Neuron (in vitro differentiated cells): ENCODE results near the gene ECE2.

ENCODE experiments used
- H2AFZ ChIP-seq: one replicate; pipeline ENCODE4 v1.6.1; 2013; ENCODE audit warnings: low read depth, mild to moderate bottlenecking, inconsistent platforms, low read length, moderate library complexity
- H3K27me3 ChIP-seq: one replicate; pipeline ENCODE4 v1.6.1; 2013; ENCODE audit warnings: low read length; ENCODE audit not compliant: insufficient read depth
- H3K36me3 ChIP-seq: one replicate; pipeline ENCODE4 v1.6.1; 2013; ENCODE audit warnings: low read length; ENCODE audit not compliant: insufficient read depth
- H3K4me1 ChIP-seq: one replicate; pipeline ENCODE4 v1.6.1; 2013; ENCODE audit warnings: low read length; ENCODE audit not compliant: insufficient read depth
- H3K4me3 ChIP-seq: 2 replicates; pipeline ENCODE4 v1.5.1; 2013; ENCODE audit warnings: mild to moderate bottlenecking, low read length, moderate library complexity
- H3K9me3 ChIP-seq: one replicate; pipeline ENCODE4 v1.6.1; 2013; ENCODE audit warnings: low read length

The ECE2 gene

DNA sequence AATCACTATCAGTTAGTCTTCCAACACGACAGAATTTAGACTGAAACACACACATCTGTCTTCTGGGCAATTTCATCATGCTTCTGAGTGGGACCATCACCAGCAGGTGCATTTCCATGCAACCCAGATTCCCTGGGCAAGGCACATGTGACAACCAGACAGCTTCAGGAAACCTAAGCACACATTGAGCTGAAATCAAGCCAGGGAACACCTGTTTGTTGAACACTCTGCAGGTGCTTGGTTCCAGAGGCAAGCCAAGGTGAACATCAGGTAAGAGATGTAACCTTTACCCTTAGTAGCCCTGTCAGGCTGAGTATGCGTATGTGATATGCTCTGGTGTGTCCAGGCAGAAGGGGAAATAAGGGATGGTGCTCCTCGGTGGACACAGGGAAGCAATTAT, 19.9 kb downstream of the ECE2 start:
- Histone ChIP-seq H3K36me3 (peaks cover 7% of the 10 kb centered on the region), H3K4me3 (no peak overlapping the region), H3K4me1 (peaks cover 12% of the 10 kb centered on the region), H3K9me3 (no peaks in the 10 kb centered on the region), H2AFZ (no peak overlapping the region), H3K27me3 (peaks cover 30% of the 10 kb centered on the region)

DNA sequence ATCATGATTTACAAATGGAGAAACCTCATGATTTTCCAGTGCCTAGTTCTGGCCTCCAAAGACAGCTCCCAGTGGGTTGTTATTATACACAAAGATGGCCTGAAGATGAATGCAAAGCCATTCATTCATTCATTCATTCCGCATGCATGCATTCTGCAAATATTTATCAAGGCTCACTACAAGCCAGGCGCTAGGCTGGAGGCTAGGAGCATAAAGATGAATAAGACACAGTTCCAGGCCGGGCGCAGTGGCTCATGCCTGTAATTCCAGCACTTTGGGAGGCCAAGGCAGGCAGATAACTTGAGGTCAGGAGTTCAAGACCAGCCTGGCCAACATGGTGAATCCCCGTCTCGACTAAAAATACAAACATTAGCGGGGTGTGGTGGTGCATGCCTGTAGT, 20.8 kb downstream of the ECE2 start:
- Histone ChIP-seq H3K9me3 (no peaks in the 10 kb centered on the region), H3K4me3 (no peak overlapping the region)

DNA sequence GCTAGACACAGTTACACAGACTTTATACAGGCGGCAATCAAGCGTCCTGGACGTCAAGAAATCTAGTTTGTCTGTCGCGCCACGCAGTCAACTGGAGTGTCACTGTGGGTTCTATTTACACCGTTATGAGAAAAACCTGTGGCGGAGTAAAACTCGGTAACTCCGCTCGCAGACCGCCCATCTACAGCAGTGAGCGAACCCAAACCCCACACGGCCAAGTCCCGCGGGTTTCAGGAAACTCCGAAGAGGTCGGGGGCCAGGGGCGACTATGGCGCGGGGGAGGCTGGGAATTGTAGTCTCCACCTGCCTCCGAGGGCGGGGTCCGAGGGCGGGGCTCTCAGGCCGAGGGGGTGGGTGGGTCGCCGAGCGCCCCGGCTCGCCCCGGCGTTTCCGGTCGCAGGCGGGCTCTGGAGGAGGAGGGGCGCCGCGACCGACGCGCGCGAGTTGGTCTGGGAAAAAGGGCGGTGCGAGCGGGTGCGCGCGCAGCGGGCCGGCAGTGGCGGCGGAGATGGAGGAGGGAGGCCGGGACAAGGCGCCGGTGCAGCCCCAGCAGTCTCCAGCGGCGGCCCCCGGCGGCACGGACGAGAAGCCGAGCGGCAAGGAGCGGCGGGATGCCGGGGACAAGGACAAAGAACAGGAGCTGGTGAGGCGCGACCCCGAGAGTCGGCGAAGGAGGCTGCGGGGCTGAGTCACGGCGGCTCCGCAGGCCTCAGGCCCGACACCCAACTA, 23.1 kb downstream of the ECE2 start, which contains the start of gene PSMD2:
Gene PSMD2 (plus strand): TSS at position 483 of the 729 bp plus-strand sequence. CDS start 26 bp downstream, at position 509.
- Histone ChIP-seq H3K27me3 (peaks cover 7% of the 10 kb centered on the region), H3K36me3 (peaks cover 36% of the 10 kb centered on the region), H2AFZ (peak within 1 kb of the TSS; percentile 99), H3K9me3 (no peaks in the 10 kb centered on the region), H3K4me3 (peak within 1 kb of the TSS; percentile 93), H3K4me1 (peaks cover 12% of the 10 kb centered on the region)

More for the DNA sequence above, 20.8 kb downstream of the ECE2 start:
- Histone ChIP-seq H3K4me1 (peaks cover 12% of the 10 kb centered on the region), H2AFZ (no peak overlapping the region), H3K27me3 (peaks cover 25% of the 10 kb centered on the region), H3K36me3 (peaks cover 13% of the 10 kb centered on the region)

DNA sequence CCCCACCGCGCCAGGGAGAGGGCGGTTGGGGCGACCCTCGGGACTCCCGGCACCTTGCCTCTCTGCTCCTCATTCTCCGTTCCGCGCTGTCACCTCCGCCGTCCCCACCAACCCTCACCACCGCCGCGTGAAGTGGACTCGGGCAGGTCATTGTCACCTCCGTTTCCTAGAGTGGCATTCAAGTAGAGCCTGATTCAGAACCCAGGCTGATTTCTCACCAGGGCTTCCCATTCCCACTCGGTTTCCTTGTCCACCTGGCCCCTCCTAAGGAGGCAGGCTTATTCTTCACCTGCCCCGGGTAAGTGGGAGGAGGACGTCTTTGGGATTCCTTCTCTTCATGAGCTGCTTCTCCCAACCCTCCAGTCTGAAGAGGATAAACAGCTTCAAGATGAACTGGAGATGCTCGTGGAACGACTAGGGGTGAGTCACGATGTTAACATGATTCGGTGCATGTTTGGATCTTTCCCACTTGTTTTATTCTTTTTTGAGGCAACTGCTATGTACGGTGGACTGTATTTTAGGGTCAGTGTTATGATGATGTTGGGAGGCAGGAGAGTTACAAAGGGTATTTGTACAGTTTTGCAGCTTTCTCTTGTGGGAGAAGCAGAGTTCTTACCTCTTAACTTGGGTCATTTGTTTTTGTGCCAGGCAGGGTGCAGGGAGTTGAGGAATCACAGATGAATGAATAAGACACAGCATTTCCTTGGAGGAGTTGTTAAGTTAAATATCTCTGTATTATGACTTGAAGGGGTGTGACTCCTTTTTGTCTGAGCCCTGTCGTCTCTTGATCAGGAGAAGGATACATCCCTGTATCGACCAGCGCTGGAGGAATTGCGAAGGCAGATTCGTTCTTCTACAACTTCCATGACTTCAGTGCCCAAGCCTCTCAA, 23.9 kb downstream of the ECE2 start:
- peak overlapping the region; percentile 50 for H2AFZ ChIP-seq
- H3K4me1 ChIP-seq: peaks cover 12% of the 10 kb centered on the region
- H3K27me3 ChIP-seq: peaks cover 4% of the 10 kb centered on the region
- H3K4me3 ChIP-seq: peak overlapping the region; percentile 76
- peaks cover 44% of the 10 kb centered on the region for H3K36me3 ChIP-seq
- H3K9me3 ChIP-seq: no peaks in the 10 kb centered on the region

DNA sequence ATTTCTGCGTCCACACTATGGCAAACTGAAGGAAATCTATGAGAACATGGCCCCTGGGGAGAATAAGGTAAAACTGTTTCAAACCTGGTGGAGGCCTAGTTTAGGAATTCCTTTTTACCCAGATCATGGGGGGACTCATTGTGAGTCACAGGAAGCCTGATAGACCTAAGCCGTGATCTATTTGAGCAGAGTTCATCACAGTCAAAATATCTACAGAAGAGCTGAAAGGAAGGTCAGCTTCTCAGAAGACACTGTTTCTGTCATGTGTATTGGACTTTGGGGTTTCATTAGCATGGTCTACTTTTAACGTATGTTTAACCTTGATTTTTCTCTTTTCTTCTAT, 24.5 kb downstream of the ECE2 start:
- Histone ChIP-seq H3K4me3 (peak overlapping the region; percentile 76), H3K4me1 (peaks cover 12% of the 10 kb centered on the region), H3K27me3 (no peaks in the 10 kb centered on the region), H3K9me3 (no peaks in the 10 kb centered on the region), H3K36me3 (peaks cover 49% of the 10 kb centered on the region), H2AFZ (no peak overlapping the region)

DNA sequence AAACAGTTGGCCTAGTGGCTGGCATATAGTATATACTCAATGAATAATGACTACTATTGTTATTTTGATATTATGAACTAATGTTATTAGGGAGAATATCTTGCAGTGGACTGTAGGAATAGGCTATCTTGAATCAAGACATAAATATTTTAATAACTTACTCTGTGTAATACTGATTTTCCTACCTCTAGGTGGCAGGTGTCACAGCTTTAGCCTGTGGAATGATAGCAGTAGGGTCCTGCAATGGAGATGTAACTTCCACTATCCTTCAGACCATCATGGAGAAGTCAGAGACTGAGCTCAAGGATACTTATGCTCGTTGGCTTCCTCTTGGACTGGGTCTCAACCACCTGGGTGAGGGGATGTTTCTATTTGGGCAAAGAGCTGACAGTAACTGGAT, 29.8 kb downstream of the ECE2 start:
- H2AFZ ChIP-seq: no peak overlapping the region
- peaks cover 2% of the 10 kb centered on the region for H3K4me1 ChIP-seq
- H3K9me3 ChIP-seq: no peaks in the 10 kb centered on the region
- H3K27me3 ChIP-seq: no peaks in the 10 kb centered on the region
- peaks cover 85% of the 10 kb centered on the region for H3K36me3 ChIP-seq
- no peak overlapping the region for H3K4me3 ChIP-seq

DNA sequence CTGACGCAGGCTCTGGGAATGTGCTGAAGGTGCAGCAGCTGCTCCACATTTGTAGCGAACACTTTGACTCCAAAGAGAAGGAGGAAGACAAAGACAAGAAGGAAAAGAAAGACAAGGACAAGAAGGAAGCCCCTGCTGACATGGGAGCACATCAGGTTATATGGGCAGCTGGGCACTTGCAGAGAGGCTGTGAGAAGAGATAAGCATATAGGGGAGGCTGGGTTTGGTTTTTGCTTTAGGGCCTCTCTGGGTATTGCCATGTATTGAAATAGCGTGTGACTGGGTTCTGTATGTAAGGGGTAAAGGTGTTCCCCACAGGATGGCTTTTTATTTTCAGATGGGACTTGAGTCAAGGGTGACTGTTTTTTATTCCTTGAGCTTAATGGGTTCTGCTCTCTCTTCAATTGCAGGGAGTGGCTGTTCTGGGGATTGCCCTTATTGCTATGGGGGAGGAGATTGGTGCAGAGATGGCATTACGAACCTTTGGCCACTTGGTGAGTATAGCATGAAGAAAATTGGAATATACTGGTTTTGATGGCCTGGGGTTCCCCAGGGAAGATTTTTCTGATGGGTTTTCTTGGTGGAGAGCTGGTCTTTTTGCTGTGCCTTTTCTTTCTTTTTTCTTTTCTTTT, 30.6 kb downstream of the ECE2 start:
- H3K4me1 ChIP-seq: no peaks in the 10 kb centered on the region
- no peak overlapping the region for H2AFZ ChIP-seq
- no peaks in the 10 kb centered on the region for H3K9me3 ChIP-seq
- peaks cover 79% of the 10 kb centered on the region for H3K36me3 ChIP-seq
- H3K4me3 ChIP-seq: no peak overlapping the region
- no peaks in the 10 kb centered on the region for H3K27me3 ChIP-seq

DNA sequence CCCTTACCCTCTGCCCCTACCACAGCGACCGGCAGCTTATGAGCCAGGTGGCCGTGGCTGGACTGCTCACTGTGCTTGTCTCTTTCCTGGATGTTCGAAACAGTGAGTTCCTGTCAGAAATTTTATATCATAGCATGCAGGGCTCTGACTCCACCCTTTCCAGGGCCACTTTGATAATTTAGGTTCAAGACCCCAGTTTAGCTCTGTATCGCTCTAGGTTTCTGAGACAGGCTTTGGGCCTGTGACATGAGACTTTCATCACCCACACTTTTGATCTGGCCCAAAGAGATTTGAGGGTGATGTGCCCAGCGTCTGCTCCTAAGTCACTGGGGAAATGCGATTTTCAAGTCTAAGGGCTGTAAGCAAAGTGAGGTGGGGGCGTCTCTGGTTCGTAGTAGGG, 32.1 kb downstream of the ECE2 start:
- peaks cover 64% of the 10 kb centered on the region for H3K36me3 ChIP-seq
- no peaks in the 10 kb centered on the region for H3K27me3 ChIP-seq
- H3K4me3 ChIP-seq: no peak overlapping the region
- H3K9me3 ChIP-seq: no peaks in the 10 kb centered on the region
- no peaks in the 10 kb centered on the region for H3K4me1 ChIP-seq
- H2AFZ ChIP-seq: no peak overlapping the region

DNA sequence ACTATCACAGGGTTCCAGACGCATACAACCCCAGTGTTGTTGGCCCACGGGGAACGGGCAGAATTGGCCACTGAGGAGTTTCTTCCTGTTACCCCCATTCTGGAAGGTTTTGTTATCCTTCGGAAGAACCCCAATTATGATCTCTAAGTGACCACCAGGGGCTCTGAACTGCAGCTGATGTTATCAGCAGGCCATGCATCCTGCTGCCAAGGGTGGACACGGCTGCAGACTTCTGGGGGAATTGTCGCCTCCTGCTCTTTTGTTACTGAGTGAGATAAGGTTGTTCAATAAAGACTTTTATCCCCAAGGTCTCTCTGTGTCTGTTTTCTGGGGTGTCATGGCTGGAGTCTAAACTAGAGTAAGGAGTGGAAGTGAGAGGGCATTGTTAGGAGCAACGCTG, 32.9 kb downstream of the ECE2 start:
- Histone ChIP-seq H3K4me3 (no peak overlapping the region), H2AFZ (no peak overlapping the region), H3K4me1 (no peaks in the 10 kb centered on the region), H3K27me3 (no peaks in the 10 kb centered on the region), H3K9me3 (no peaks in the 10 kb centered on the region), H3K36me3 (peaks cover 56% of the 10 kb centered on the region)

DNA sequence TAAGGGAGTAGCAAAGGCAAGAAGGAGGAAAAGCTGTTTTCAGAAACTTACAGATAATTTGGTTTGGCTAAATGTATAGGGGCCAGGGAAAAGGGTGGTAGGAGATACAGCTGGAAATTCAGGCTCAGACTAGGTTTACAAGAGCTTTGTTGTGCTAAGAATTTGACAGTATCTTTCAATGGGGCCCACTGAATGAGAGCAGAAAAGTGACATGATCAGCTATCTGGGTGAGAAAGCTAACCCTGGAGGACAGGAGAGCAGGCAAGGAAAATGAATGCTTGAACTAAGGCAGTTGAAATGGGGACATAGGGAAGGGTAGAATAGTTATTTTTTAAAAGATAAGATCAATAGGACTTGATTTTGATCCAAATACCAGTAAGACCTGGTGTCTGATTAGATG, 35.8 kb downstream of the ECE2 start:
- Histone ChIP-seq H3K4me1 (peaks cover 16% of the 10 kb centered on the region), H3K4me3 (no peak overlapping the region), H3K27me3 (no peaks in the 10 kb centered on the region), H3K36me3 (peaks cover 38% of the 10 kb centered on the region), H2AFZ (no peak overlapping the region), H3K9me3 (no peaks in the 10 kb centered on the region)

DNA sequence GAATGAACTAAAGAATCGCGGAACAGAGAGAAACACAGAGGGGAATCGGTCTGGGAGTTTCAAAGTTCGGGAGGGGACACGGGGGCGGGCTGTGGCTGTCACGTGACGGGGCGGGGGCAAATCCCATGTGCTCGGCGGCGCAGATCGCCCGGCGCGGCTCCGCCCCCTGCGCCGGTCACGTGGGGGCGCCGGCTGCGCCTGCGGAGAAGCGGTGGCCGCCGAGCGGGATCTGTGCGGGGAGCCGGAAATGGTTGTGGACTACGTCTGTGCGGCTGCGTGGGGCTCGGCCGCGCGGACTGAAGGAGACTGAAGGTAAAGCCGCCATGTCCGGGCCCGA, 38.5 kb downstream of the ECE2 start, which contains the start of gene EIF4G1:
Gene EIF4G1 (plus strand): TSS at position 244 of the 337 bp plus-strand sequence. CDS start 1,191 bp downstream, outside the sequence.
- Histone ChIP-seq H3K9me3 (no peaks in the 10 kb centered on the region), H3K4me3 (peak within 1 kb of the TSS; percentile 67), H3K36me3 (peaks cover 31% of the 10 kb centered on the region), H3K27me3 (no peaks in the 10 kb centered on the region), H2AFZ (no peak within 1 kb of the TSS), H3K4me1 (peaks cover 20% of the 10 kb centered on the region)

DNA sequence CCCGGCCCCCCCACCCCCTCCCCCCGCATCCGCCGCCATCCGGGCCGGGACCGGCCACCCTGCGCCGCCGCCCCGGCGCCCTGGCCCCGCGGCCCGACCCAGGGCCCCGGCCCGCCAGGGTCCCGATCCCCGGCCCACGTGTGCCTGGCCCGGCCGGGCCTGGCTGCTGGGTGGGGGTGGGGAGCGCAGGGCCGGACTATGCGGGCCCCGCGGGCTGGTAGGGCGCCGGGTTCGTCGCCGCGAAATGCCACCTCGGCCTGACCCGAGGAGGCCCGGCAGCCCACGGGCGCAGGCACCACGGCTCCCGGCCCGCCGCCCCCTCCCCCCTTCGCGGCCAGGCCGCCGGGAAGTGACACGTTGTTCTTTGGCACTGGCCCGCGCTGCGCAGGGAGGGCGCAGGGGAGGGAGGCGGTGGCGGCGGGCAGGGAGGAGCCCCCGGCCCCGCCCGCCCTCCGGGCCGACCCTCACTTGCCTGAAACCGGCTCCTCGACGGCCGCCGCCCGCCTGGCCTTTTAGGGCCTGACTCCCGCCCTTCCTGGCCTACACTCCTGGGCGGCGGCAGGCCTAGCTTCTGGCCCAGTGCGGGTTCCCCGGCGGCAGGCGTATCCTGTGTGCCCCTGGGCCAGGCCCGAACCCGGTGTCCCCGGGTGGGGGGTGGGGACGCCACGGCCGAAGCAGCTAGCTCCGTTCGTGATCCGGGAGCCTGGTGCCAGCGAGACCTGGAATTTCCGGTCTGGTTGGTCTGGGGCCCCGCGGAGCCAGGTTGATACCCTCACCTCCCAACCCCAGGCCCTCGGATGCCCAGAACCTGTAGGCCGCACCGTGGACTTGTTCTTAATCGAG, 39.1 kb downstream of the ECE2 start:
- Histone ChIP-seq H3K4me3 (peak overlapping the region; percentile 67), H3K9me3 (no peaks in the 10 kb centered on the region), H2AFZ (no peak overlapping the region), H3K4me1 (peaks cover 20% of the 10 kb centered on the region), H3K36me3 (peaks cover 34% of the 10 kb centered on the region), H3K27me3 (no peaks in the 10 kb centered on the region)
